ENCODE results near the gene ENOX2.
A peak's percentile ranks its signal among the peaks of the same experiment; 100 is the strongest.
"Not testable (repeated sequence)": the region's sequence is repeated elsewhere in the genome, so short reads cannot be mapped to it uniquely, and the experiment has no call there.

The ENOX2 gene

DNA sequence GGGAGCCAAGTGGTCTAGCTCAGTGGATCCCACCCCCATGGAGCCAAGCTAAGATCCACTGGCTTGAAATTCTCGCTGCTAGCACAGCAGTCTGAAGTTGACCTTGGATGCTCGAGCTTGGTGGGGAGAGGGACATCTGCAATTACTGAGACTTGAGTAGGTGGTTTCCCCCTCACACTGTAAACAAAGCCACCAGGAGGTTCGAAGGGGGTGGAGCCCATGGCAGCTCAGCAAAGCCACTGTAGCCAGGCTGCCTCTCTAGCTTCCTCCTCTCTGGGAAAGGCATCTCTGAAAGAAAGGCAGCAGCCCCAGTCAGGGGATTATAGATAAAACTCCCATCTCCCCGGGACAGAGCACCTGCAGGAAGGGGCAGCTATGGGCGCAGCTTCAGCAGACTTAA is 89.1 kb downstream of the ENOX2 start:
- not testable (repeated sequence) for DNase-seq

- DNase-seq = no peak
Measured at GRCh38 chrX:130810561-130810960, 92.4 kb downstream of the ENOX2 start.

DNA sequence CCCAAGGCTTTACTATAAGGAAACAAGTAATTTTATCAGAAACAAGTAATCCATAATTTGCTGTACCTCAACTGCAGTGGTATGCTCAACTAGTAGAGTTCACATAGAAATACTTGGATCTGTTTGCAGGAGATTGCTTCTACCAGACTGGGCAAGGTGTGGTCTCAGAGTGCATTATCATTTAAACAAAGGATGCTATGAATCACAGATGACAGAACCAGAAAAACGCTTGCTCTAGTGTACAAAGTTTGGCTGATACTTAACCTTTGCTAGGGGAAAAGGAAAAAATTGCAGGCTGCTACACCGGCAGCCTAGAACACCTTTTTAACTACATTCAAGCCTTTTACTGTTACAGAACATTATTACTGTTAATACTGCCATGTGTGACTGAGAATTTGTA is 97.1 kb downstream of the ENOX2 start:
- no peak for DNase-seq

- no peak for DNase-seq
Measured at GRCh38 chrX:130803537-130803936, 99.5 kb downstream of the ENOX2 start.

GRCh38 chrX:130801901-130802300 is 101.1 kb downstream of the ENOX2 start:
- DNase-seq = no peak

DNA sequence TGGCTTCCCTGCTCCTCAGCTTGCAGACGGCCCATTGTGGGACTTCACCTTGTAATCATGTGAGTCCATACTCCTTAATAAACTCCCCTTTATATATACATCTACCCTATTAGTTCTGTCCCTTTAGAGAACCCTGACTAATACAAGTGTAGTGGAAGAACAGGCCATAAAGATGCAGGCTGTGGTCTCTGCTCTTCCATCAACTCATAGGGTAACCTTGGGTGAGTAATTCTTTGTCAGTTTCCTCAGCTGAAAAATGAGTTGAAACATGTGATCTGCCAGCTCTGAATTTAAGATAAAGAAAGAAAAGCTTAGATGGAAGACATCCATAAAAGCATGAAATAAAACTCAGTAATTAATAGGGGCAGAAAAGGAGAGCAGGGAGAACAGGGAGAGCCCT is 103.6 kb downstream of the ENOX2 start:
- no peak for DNase-seq

DNA sequence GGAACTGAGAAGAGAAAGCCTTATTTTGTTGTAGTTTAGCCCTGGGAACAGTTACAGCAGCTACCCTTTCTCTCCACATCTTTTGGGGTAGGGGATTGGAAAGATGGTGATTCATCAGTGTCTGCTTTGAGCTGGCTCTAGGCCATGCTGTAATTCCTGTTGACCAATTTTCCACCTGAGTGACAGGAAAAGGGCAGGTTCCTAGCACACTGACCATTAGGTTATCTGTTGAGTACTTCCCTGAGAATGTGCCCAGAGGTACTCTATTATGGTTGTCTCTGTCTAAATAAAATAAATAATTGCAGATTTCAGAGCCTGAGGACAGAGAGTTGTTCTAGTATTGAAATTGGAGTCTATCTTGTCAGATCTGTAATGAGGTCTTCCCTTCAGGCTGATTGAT is 109.0 kb downstream of the ENOX2 start:
- DNase-seq = peak; percentile 61

DNA sequence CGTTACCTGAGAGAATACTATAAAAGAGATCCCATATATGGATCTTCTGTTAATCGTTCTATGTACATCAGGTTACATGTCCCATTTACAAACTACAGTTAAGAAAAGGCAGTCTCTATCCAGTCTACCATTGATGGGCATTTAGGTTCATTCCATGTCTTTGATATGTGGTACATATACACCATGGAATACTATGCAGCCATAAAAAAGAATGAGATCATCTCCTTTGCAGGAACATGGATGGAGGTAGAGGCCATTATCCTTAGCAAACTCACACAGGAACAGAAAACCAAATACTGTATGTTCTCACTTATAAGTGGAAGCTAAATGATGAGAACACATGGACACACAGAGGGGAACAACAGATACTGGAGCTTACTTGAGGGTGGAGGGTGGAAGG is 111.1 kb downstream of the ENOX2 start:
- DNase-seq = not testable (repeated sequence)

- no peak for DNase-seq
Measured at GRCh38 chrX:130789793-130790192, 113.2 kb downstream of the ENOX2 start.

DNA sequence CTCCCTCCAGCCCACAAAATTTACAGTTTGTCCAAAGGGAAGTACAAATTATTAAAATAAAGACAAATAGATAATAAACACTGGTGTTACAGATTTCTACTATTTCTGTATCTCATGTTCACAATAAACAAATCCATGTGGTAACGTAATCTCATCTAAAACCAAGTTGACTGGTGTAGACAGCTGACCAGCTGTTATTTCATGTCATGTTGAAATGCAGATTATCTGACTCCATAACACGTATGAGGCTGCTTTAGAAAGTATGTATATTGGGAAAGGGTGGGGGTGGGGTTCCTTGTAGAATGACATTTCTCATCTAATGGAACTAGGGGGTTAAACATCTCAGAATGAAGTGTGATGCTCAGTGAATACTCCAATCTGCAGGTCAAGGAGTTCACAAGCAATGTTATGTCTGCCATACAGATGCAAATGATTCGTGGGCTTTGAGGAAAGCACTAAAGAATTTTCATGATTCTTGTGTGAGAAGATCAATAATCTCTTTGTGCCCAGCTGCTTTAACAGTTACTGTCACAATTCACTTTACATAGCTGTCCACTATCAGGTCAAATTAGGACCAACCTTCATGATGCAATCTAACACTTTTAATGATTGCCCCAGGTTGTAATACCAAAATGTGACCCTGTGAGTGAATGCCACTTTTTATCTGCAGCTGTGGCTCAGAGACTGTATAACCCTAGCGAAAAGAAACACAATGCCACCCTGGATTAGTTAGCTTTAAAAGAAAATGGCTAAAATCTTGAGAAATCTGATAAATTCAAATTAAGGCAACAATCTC is 114.0 kb downstream of the ENOX2 start:
- DNase-seq = no peak

DNA sequence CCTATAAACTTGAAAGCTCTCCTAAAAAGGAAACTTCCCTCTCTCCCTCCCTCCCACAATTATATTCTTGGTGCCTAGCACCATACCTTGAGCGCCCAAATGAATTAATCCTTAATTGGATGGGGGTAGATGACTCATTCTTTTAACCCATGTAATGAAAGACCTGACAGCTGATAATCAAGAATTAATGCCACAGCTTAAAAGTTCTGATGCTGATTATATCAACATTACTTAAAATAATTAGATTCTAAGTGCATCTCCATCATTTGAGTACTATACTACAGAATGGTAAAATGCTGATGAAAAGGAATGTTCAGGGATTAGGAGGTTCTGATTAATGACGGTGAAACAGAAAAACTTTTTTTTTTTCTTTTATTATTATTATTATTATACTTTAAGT is 117.0 kb downstream of the ENOX2 start:
- no peak for DNase-seq

DNA sequence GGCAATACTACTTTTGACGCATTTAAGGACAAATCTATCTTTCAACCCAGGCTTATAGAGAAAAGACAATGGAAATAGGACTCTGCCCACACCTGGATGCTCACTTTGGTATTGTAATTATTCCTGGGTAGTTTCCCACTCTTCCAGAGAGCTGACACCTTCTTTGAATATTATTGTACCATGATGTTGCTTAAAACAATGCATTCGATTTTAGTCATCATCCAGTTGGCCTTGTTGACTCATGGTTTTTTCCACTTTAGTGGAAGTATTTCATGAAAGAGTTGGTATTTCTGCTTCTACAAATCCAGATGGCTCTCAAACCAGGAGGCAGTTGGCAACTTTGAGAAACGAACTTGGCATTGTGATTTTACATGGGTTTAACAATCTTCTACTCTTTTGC is 124.2 kb downstream of the ENOX2 start:
- DNase-seq = no peak

DNA sequence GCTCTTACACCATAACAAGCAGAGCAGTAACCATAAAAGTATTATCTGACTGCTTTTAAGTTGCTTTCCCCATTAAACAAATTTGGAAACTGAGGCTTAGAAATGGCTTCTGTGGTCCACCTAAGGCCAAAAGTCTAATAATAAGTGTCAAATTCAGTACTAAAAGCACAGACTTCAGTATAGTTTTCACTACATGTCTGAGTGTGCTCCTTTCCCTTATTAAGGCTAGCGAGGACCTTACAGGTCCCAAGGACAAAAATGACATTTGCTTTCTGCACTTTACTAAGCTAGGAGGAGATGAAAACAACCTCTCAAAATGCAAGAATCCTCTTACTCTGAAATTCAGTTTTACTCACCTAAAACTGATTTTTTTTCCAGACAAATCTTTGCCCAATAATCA is 127.2 kb downstream of the ENOX2 start:
- DNase-seq = no peak

- no peak for DNase-seq
Measured at GRCh38 chrX:130772776-130773143, 130.2 kb downstream of the ENOX2 start.

DNA sequence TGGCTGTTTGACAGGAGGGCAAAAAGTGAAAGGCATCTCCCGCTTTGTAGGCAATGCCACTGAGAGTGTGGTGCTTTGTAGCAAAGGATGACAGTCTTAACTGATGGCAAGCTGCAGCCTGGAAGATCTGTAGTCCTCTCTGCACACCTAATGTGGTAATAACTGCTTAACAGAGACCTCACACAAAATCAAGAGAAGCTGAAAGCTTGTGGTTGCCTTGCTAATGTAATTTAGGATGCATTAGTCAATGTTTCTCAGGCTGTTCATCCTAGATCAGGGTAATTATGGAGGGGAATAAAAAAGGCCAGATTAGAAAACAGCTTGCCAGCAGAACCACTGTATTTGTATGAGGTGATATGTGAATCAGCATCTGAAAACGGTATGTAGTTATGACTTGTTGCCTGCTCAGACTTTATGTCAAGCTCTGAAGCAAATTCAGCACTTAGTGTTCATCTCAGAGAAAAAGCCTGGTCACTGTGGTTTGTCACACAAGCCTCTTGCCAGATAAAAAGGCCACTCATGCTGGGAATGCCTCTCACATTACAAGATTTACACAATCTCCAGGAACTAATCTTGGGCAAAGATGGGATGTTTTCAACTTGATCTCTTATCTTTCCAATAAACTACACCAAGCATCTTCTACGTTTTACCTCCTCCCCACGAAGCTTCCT is 130.8 kb downstream of the ENOX2 start:
- DNase-seq = no peak

DNA sequence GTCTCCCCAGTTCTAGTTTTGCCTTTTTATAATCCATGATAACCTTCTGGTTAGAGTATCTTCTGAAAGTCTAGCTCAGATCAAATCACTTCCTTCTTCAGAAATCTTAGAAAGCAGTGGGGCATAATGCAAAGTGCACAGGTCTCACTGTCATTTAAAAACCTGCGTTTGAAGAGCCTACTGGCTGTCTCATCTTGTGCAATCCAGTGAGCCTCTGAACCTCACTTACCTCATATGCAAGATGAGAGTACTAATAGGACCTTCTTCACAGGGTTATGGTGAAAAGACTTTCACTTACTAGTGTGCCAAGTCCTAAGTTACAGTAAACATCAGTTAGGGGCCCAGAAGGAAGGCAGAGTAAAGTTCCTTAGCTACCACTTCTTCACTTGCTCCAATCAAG is 131.4 kb downstream of the ENOX2 start:
- no peak for DNase-seq

GRCh38 chrX:130771230-130771629 is 131.8 kb downstream of the ENOX2 start:
- no peak for DNase-seq

GRCh38 chrX:130770615-130771014 is 132.4 kb downstream of the ENOX2 start:
- DNase-seq = no peak

DNA sequence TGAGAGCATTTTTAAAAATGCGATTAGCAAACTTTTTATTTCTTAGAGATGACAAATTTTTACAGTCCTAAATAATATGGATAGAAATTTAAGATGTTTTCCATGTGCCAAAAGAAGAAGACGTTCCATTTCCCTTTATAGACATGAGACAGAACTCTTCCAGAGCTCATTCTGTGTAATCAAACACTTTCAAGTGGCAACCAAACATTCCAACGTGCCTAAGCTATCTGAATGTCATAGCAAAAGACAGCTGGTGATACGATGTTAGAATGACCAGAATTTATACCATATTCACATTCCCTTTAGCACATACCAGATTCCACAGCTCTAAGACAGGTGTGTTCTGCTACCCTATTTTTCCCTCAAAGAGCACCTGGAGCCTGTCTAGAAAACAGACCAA is 133.2 kb downstream of the ENOX2 start:
- no peak for DNase-seq

DNA sequence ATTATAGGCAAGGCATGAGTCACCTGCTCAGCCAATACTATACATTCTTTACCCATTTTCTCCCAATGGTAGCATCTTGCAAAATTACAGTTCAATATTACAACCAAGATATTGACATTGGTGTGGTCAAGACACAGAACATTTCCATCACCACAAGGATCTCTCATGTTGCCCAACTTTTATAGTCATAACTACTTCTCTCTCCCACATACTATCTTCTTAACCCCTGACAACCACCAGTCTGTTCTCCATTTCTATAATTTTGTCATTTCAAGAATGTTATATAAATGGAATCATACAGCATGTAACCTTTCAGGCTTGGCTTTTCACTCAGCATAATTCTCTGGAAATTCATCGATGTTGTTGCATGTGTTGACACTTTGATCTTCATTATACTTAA is 144.9 kb downstream of the ENOX2 start:
- no peak for DNase-seq

GRCh38 chrX:130756233-130756632 is 146.8 kb downstream of the ENOX2 start:
- no peak for DNase-seq

GRCh38 chrX:130754353-130754752 is 148.7 kb downstream of the ENOX2 start:
- no peak for DNase-seq

GRCh38 chrX:130746709-130747342 is 156.2 kb downstream of the ENOX2 start:
- no peak for DNase-seq

DNA sequence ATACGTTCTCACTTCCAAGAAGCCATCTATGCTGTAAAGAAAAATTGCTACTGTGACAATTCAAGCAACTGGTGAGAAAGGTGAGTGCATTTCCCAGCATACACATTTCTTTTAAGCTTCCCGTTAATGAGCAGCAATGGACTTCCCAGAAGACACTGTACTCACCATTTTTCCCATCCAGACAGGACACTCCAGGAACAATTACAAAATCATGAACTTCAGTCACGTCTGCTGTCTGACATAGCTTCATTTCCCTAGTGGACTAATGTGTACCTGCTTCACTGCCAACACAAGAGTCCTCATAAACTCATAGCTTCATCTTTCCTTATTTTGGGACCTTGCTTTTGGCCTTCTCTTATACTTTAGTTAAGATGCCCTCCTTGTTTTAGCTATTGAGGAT is 156.9 kb downstream of the ENOX2 start:
- no peak for DNase-seq
